Measurements from ENCODE around the gene CSTF1. TPM values are rescaled to one million over a fixed set of nuclear protein-coding genes. Genes with fewer than 3 reads are reported as not detected.

The CSTF1 gene
- total and polyA plus RNA-seq, 10 donors, result 9.8 to 45.0 (median 28.5) TPM

DNA sequence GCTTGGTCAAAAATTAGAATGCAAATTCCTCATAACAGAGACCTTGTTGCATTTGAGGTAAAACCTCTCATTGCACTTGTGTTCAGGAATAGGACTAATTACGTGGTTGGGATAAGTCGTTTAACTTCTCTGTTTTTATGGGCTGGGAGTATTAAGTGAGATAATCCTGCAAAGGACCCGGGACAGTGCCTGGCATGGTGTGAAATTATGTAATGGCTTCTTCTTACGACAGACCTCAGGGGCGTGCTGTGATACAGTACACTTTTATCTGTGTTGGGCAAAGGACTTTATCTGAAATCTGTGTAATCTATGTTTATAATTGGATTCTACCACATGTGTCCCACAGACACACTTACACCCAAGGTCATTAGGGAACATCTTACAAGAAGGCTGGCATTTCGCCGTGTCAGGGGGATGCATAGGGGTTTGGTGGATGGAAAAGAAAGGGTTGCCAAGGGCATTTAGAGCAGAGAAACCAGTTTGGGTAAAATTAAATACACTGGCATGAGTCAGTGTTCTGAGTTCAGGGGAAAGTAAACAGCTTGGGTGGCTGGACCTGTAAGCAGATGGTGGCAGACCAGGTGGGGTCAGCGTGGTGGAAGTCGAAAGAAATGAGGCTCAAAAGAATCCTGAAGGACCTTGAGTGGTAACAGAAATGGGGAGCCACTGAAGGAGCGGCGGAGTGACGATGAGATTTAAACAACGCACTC lies 58.8 kb downstream of the CSTF1 start:
- Histone ChIP-seq H3K36me3 (peaks cover 0 to 43% (median 1%) of the 10 kb centered on the region in 6 donors), H3K9me3 (no peaks in the 10 kb centered on the region), H3K27ac (no peak overlapping the region), H3K4me3 (no peak overlapping the region), H3K4me1 (peaks cover 0 to 19% (median 2%) of the 10 kb centered on the region in 6 donors), H3K27me3 (replicated peaks in 1 of 7) (no peaks in the 10 kb centered on the region)
- TF ChIP-seq, protein P1, sequence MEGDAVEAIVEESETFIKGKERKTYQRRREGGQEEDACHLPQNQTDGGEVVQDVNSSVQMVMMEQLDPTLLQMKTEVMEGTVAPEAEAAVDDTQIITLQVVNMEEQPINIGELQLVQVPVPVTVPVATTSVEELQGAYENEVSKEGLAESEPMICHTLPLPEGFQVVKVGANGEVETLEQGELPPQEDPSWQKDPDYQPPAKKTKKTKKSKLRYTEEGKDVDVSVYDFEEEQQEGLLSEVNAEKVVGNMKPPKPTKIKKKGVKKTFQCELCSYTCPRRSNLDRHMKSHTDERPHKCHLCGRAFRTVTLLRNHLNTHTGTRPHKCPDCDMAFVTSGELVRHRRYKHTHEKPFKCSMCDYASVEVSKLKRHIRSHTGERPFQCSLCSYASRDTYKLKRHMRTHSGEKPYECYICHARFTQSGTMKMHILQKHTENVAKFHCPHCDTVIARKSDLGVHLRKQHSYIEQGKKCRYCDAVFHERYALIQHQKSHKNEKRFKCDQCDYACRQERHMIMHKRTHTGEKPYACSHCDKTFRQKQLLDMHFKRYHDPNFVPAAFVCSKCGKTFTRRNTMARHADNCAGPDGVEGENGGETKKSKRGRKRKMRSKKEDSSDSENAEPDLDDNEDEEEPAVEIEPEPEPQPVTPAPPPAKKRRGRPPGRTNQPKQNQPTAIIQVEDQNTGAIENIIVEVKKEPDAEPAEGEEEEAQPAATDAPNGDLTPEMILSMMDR (IDR thresholded peaks at IDR 0.05 in 8 of 11, conservative IDR thresholded peaks at IDR 0.05 in 3 of 11), result no peak
- TF ChIP-seq POLR2AphosphoS5 (IDR thresholded peaks at IDR 0.05) (no peak), POLR2A (IDR thresholded peaks at IDR 0.05) (no peak)
- DNase-seq, result no peak
- intact Hi-C loops (cut with DNase I; ENCODE audit: low total_unique reads), result no loop called here
- WGBS, 5 donors, result 75 to 91% (median 85%) methylated on average over 13 of the region's 13 CpGs

DNA sequence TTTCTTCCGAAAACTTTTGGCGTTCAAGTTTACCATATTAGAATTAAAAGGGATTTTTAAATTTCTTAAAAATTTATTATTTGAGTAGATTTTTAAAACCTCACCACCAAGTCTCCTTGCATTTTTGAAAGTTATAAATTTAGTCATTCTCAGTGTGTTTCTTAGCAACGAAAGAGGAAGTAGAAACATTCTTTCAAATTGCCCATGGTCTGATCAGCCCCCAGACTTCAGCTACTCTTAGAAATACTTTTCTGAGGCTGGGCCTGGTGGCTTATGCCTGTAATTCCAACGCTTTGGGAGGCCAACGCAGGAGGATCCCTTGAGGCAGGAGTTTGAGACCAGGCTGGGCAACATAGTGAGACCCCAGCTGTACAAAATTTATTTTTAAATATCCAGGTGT lies 60.9 kb downstream of the CSTF1 start:
- H3K27me3 ChIP-seq (replicated peaks in 1 of 7), result no peaks in the 10 kb centered on the region
- no peak overlapping the region for H3K4me3 ChIP-seq
- peaks cover 0 to 33% (median 3%) of the 10 kb centered on the region in 6 donors for H3K36me3 ChIP-seq
- no peak for DNase-seq
- TF ChIP-seq POLR2A (IDR thresholded peaks at IDR 0.05) (no peak), POLR2AphosphoS5 (IDR thresholded peaks at IDR 0.05) (no peak)
- TF ChIP-seq, protein P1 (IDR thresholded peaks at IDR 0.05 in 8 of 11, conservative IDR thresholded peaks at IDR 0.05 in 3 of 11), result no peak
- H3K27ac ChIP-seq, result peak overlapping the region in 1 of 8 donors; percentile 4
- H3K4me1 ChIP-seq, result peaks cover 0 to 19% (median 2%) of the 10 kb centered on the region in 6 donors
- H3K9me3 ChIP-seq, result no peaks in the 10 kb centered on the region
- intact Hi-C loops (cut with DNase I; ENCODE audit: low total_unique reads), result no loop called here
- WGBS, 5 donors, result 51 to 60% (median 56%) methylated on average over 5 of the region's 5 CpGs

DNA sequence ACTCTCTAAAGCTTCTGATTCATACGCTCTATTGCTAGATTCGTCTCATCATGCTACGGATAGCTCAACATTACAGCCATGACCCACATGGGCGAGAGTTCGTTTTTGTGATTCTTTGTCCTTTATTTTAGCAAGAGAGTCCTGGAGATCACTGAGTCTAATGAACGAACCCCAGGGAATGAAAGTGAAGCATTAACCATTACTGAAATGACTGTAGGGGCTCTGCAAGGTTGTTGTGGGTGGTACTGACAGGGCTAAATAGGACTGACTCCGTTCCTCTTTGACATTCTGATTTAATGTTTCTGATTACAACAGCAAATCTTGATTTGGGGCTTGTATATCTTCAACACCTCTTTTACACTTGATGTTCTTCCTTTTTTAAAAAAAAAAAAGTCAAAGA lies 62.3 kb downstream of the CSTF1 start:
- Histone ChIP-seq H3K4me1 (peaks cover 0 to 19% (median 2%) of the 10 kb centered on the region in 6 donors), H3K9me3 (no peaks in the 10 kb centered on the region), H3K4me3 (no peak overlapping the region), H3K27me3 (replicated peaks in 1 of 7) (no peaks in the 10 kb centered on the region), H3K27ac (no peak overlapping the region), H3K36me3 (peaks cover 0 to 47% (median 11%) of the 10 kb centered on the region in 6 donors)
- no peak for DNase-seq
- TF ChIP-seq POLR2A (IDR thresholded peaks at IDR 0.05) (no peak), POLR2AphosphoS5 (IDR thresholded peaks at IDR 0.05) (no peak)
- WGBS, 5 donors, result 73 to 85% (median 81%) methylated on average over 7 of the region's 7 CpGs
- intact Hi-C loops (cut with DNase I; ENCODE audit: low total_unique reads), result no loop called here

Other genes with a start within 250 kb of the CSTF1 start
- gene MC3R, start 143.9 kb upstream of the CSTF1 start, total RNA-seq, result not detected
- gene MC3R, start 143.9 kb upstream of the CSTF1 start, polyA plus RNA-seq, result not detected
- 10 to 100 TPM; 18.0 to 48.4 (median 30.3) TPM for gene FAM210B, start 33.7 kb upstream of the CSTF1 start, total RNA-seq
- gene FAM210B, start 33.7 kb upstream of the CSTF1 start, polyA plus RNA-seq, result 10 to 100 TPM in 2 of 3 donors, 1 to 10 TPM in 1; 9.4 to 16.3 (median 10.8) TPM
- 10 to 100 TPM in 1 of 7 donors, 1 to 10 TPM in 6; 3.0 to 10.0 (median 7.5) TPM for gene AURKA, start 430 bp upstream of the CSTF1 start, total RNA-seq
- gene AURKA, start 430 bp upstream of the CSTF1 start, polyA plus RNA-seq, result 1 to 10 TPM; 1.6 to 7.2 (median 5.1) TPM
- gene CASS4, start 19.6 kb downstream of the CSTF1 start, total RNA-seq, result 10 to 100 TPM; 10.3 to 15.5 (median 12.5) TPM
- 1 to 10 TPM; 1.2 to 1.9 (median 1.6) TPM for gene CASS4, start 19.6 kb downstream of the CSTF1 start, polyA plus RNA-seq
- gene RTF2, start 76.0 kb downstream of the CSTF1 start, total RNA-seq, result 10 to 100 TPM; 50.3 to 89.3 (median 72.7) TPM
- 10 to 100 TPM; 66.2 to 83.9 (median 83.8) TPM for gene RTF2, start 76.0 kb downstream of the CSTF1 start, polyA plus RNA-seq
- gene FAM209A, start 132.1 kb downstream of the CSTF1 start, total RNA-seq, result 1 to 10 TPM in 6 of 7 donors, not detected in 1; 1.2 to 4.3 (median 2.1) TPM
- 1 to 10 TPM in 2 of 3 donors, under 1 TPM in 1; 0.59 to 2.0 (median 1.1) TPM for gene FAM209A, start 132.1 kb downstream of the CSTF1 start, polyA plus RNA-seq
- 1 to 10 TPM in 3 of 7 donors, under 1 TPM in 1, not detected in 3; 0.97 to 1.9 (median 1.6) TPM for gene FAM209B, start 140.6 kb downstream of the CSTF1 start, total RNA-seq
- 1 to 10 TPM; 1.4 to 5.8 (median 3.3) TPM for gene FAM209B, start 140.6 kb downstream of the CSTF1 start, polyA plus RNA-seq
- gene TFAP2C, start 236.7 kb downstream of the CSTF1 start, total RNA-seq, result under 1 TPM in 1 of 7 donors, not detected in 6; 0.16 TPM
- under 1 TPM in 2 of 3 donors, not detected in 1; 0.03 to 0.10 TPM for gene TFAP2C, start 236.7 kb downstream of the CSTF1 start, polyA plus RNA-seq